HG03135 (cell line): Measurements from ENCODE around the gene ENDOG.

Source experiments
- ATAC-seq: cut with Tn5 transposase; IDR thresholded peaks from one replicate; pipeline ENCODE4 v1.9.1; 2021; ENCODE audit warnings: mild to moderate bottlenecking, moderate library complexity; ENCODE audit not compliant: unreplicated experiment

Gene ENDOG

DNA sequence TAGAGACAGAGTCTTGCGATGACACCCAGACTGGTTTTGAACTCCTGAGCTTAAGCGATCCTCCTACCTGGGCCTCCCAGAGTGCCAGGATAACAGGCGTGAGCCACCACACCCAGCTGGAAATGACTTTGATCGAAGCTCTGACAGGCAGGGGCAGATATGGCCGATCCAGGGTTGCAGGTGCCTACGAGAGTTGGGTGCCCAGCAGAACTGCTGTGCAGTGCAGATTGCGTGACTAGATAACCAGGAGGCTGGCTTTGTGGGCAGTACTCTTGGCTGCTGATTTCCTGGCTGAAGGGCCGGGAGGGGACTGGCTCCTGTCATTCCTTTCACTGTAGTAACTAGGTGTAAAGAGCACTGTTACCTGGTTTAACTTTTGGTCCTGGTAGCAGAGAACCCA is 19.4 kb upstream of the ENDOG start:
- no peak for ATAC-seq

DNA sequence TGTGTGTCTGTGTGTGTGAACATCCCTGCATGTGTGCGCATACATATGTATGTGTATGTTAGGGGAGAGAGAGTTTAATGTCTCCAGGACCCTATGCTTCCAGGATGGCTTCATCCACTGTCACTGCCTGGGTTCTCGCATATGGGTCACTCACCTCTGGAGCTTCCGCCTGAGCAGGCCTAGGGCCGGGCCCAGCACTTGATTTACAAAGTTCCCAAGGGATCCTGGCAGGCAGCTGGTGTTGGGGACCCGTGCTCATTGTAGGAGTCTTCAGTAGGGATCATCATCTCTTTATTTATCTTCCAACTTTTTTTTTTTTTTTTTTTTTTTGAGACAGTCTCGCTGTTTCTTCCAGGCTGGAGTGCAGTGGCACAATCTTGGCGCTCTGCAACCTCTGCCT is 18.2 kb upstream of the ENDOG start:
- no peak for ATAC-seq

DNA sequence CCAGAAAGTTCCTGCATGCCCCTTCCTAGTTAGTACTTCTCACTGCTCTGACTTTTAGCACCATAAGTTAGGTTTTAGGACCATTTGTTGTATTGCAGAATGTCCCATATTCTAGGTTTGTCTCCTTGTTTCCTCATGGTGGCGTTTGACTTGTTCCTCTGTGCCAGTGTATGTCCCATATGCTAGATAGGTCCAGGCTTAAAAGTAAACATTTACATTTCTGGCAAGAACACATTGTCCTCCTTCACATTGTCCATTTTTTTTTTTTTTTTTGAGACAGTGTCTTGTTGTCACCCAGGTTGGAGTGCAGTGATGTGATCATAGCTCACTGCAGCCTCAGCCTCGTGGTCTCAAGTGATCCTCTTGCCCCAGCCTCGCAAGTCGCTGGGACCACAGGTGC is 15.8 kb upstream of the ENDOG start:
- no peak for ATAC-seq

- no peak for ATAC-seq
Measured at GRCh38 chr9:128805661-128806060, 12.6 kb upstream of the ENDOG start.

GRCh38 chr9:128807827-128808226 is 10.5 kb upstream of the ENDOG start:
- no peak for ATAC-seq

- ATAC-seq = no peak
Measured at GRCh38 chr9:128808543-128808942, 9.8 kb upstream of the ENDOG start.

- ATAC-seq = no peak
Measured at GRCh38 chr9:128809036-128809599, 9.2 kb upstream of the ENDOG start.

DNA sequence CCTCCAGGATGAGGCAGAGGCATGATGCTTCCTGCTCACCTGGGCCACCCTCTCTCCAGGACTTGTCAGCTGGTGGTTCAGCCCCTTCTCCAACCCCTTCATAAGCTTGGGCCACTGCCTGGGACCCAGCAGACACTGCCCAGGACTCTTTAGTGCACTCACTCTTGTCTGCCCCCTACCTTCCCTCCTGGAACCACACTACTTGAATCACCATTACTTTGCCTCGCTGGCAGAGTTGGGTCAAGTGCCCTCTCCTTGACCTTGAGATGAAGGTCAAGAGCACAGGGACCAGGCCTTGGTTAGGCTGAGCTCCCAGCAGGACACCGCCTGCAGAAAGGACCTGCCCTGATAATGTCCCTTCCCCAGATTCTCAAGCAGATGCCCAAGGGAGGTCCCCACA is 8.5 kb upstream of the ENDOG start:
- ATAC-seq = no peak

GRCh38 chr9:128810873-128811272 is 7.4 kb upstream of the ENDOG start:
- no peak for ATAC-seq

DNA sequence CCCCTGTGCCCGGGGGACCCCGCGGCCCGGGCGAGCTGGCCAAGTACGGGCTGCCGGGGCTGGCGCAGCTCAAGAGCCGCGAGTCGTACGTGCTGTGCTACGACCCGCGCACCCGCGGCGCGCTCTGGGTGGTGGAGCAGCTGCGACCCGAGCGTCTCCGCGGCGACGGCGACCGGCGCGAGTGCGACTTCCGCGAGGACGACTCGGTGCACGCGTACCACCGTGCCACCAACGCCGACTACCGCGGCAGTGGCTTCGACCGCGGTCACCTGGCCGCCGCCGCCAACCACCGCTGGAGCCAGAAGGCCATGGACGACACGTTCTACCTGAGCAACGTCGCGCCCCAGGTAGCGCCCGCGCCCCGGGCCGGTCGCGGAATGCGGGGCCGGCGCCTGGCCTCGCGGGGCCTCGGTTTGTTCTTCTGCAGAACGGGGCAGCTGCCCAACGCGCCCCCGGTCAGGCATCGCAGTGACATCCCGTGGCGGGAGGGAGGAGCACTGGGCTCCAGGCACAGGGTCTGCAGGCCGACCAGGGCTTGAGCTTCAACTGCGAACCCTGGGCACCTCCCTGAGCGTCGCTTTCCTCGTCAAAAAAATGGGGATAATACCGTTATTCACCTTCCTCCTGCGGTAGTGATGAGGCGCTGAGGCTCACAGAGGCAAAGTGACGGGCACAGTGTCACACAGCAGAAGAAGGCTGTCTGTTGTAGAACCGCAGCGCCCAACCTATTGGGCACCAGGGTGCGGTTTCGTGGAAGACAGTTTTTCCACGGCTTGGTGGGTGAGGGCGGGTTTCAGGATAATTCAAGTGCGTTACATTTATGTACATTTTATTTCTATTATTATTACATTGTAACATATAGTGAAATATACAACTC is 777 bp downstream of the ENDOG start:
- peak; percentile 21 for ATAC-seq

GRCh38 chr9:128819716-128820664 is 1.7 kb downstream of the ENDOG start:
- ATAC-seq = no peak

- ATAC-seq = no peak
Measured at GRCh38 chr9:128820665-128821583, 2.6 kb downstream of the ENDOG start.

- ATAC-seq = no peak
Measured at GRCh38 chr9:128821584-128822406, 3.5 kb downstream of the ENDOG start.

DNA sequence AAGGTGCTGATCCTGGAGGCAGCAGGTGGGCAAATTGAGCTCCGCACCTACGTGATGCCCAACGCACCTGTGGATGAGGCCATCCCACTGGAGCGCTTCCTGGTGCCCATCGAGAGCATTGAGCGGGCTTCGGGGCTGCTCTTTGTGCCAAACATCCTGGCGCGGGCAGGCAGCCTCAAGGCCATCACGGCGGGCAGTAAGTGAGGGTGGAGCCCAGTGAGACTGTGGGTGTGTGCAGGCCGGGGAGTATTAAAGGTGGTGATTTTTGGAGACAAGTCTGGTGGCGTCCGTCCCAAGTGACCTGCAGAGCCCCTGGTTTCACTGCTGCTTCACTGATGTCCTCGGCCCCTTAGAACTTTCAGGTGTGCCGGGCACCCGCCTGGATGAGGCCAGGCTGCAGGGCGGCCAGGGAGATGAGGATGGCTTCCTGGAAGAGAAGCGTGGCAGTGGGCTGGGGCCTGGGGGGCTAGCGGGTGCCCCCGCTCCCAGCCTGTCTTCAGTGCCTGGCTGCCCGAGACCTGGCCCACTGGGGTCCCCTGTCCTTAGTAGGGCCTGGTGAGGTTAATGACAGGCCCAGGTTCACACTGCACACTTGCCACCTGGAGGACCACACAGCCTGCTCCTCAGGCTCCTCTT is 4.2 kb downstream of the ENDOG start:
- ATAC-seq = no peak

DNA sequence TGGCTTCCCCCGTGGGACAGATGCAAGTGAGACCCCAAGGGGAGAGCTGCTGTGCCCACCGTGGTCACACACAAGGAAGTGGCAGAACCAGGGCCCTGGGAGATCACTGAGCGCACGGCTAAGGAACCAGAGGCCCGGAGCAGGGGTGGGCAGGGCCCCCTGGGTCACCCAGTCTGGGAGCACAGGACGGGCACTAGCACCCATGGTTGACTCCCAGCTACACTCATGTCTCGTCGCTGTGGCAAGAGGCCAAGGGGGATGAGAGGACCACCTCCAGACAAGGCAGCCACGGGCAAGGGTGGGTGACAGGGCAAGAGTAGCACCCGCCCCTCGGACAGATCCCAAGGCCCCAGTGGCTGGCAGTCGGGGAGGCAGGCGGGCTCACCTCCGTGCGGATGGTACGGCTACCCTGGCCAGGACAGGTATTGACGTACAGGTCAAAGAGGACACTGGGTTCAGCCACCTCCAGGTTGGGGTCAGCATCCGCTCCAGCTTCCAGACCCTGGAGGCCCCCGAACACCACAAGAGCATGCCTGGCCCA is 5.1 kb downstream of the ENDOG start:
- no peak for ATAC-seq

- no peak for ATAC-seq
Measured at GRCh38 chr9:128823903-128824406, 5.7 kb downstream of the ENDOG start.

DNA sequence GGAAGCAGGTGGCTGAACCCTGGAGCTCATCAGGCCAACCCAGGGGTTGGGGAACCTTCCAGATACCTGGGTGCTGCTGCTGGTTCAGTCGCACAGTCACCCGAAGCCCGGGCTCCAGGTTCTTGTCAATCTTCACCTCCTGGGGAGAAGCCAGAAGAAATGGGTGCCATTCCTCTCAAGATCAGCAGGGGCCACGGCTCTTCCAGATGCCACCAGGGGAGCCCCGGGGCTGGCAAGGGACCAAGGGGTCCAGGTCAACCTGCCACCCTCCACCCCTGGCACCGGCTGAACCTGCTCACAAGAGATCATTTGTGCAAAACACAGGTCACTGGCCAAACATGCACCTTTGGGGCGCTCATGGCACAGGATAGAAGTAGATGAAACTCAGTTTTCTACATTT is 6.6 kb downstream of the ENDOG start:
- ATAC-seq = no peak

DNA sequence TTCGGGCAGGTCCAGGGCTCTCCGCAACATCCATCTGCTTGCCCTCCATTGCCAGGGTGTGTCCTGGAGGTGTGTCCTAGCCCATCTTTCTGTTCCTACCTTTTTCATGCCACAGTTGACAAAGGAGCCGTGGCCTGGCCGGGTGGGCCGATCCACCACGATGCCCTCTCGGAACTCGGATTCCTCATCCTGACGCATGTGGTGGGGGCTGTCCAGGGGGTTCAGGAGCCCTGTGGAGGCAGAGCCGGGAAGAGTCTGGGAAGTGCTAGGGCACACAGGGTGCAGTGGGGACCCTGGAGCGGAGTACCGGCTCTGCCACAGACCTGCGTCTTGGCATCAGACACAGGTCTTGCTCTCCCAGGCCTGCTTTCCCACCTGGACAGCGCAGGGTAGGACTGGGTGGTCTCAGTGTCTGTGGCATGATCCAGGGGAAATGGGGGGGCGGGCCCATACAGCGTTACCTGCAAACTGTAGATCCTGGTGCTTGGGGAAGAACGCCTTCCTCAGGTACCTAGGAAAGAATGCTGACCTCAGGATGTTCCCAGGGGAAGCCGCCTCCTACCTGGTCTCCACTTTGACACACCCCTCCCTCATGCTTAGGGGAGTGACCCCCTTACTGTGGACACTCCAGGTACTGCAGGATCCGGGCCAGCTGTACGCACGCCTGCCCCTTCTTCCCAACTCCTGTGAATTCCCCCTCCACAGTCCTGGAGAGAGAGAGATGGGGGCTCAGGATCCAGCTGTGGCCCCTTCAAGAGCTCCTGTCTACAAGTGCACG is 7.8 kb downstream of the ENDOG start:
- ATAC-seq = no peak
